Lung microvascular endothelial cell (primary cell): ENCODE results near the gene SLC47A2. TPM values are rescaled to one million over a fixed set of nuclear protein-coding genes. Genes with fewer than 3 reads are reported as not detected.
"Not testable (repeated sequence)": the region's sequence is repeated elsewhere in the genome, so short reads cannot be mapped to it uniquely, and the experiment has no call there.

Experiments used
- DNase-seq, 2 donors: peaks; one replicate each; pipeline versions ENCODE4 v3.0.0 to v3.0.0-alpha.2; 2010; ENCODE audit warnings: low read depth in 2 of 2
- total RNA-seq: library from RNA; depleted of rRNA; stranded (reverse); fragments of >200 nt; gene quantifications from 2 replicates; pipeline ENCODE4 v1.2.1, GENCODE V29; 2014

SLC47A2 gene
- total RNA-seq, 1 donor from 2014 or later = not detected

DNA sequence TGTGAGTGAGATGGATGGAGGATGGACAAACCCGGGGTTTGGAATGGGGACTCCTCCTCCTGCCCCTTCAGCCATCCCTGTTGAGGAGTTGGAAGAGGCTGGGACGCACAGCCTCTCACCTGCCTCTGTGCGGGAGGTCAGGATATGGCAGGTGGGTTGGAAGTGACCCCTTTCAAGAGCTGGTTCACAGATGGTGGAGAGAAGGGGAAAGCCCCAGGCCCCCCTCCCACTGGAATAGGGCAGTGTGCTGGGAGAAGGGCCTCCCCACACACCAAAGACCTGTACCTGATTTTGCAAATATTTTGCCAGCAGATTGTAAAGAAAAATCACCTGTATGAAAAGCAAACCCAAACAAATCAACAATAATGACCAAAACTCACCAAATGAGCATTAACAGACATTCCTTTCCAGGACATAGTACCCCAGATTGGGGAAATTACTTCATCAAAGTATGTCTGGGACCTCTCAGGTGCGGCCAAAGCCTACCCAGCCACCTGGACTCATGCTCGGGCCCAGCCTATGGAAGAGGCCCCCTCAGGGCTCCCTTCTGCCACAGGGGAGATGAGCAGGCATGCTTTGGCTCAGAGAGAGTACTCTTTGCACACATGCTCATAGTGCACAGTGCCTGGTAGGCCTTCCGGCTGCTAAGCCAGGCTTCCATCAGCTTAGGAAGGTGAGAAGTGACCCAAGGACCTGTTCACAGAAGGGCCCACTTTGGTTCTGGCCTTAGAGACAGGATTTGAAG lies 7.8 kb downstream of the SLC47A2 start:
- no peak for DNase-seq

DNA sequence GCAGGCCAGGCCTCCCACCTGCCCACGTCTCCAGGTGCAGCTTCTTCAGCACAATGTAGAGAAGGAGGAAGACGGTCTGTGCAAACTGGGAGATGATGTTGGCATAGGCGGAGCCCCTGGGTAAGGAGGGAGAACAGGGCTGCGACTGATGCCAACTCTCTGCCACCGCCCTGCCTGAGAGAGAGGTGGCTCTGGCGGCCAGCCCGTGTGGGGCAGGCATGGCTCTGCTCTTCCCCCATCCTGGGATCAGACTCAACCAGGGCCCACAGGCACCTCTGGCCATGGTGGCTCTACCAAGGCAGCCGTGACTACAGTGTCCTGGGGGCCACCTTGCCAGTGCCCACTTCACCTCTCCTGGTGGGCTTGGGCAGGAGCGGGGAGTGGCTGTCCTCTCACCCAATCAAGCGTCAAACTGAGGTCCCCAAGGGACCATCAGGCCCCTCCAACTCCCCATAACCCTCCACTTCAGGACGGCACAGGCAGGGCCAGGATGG lies 8.6 kb downstream of the SLC47A2 start:
- DNase-seq = no peak

DNA sequence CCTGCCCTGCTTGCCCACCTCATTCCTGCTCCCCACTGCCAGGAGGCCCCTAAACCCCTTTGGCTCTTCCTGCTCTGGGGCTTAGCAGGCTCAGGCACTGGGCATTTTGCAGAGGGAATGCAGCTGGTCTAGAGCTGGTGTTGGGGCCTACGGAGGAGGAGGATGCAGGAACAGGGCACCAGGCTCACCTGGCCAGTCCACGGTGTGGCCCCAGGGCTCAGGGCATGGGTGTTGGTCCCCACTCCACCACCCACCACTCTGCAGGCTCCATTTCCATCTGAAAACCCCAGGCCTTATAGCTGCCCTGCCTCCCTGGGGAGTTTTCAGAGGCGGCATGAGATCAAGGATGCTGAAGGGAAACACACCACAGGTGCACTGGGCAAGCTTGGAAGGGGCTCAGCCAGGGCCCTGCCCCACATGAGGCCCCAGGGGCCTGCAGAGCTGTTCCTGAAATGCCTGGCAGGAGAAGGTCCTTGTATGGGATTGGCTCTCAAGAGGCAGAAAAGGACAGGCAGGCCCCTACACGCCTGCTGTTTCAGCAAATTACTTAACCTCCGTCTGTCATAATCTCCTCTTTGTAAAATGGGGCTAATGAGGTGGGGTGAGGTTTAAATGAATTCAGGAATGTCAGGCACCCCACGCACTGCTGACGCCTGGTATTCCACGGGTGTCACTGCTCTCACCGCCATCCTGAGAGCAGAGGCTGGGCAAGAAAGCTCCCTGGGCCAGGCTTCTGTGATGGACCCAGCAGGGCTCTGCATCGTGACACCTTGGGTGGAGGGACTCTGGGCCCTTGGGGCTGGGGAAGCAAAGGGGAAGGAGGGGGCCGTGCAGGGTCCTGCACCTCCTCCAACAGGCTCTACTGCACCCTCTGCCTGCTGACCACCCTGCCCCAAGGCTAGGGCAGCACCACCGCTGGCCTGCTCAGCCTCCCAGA lies 9.3 kb downstream of the SLC47A2 start:
- DNase-seq = no peak

DNA sequence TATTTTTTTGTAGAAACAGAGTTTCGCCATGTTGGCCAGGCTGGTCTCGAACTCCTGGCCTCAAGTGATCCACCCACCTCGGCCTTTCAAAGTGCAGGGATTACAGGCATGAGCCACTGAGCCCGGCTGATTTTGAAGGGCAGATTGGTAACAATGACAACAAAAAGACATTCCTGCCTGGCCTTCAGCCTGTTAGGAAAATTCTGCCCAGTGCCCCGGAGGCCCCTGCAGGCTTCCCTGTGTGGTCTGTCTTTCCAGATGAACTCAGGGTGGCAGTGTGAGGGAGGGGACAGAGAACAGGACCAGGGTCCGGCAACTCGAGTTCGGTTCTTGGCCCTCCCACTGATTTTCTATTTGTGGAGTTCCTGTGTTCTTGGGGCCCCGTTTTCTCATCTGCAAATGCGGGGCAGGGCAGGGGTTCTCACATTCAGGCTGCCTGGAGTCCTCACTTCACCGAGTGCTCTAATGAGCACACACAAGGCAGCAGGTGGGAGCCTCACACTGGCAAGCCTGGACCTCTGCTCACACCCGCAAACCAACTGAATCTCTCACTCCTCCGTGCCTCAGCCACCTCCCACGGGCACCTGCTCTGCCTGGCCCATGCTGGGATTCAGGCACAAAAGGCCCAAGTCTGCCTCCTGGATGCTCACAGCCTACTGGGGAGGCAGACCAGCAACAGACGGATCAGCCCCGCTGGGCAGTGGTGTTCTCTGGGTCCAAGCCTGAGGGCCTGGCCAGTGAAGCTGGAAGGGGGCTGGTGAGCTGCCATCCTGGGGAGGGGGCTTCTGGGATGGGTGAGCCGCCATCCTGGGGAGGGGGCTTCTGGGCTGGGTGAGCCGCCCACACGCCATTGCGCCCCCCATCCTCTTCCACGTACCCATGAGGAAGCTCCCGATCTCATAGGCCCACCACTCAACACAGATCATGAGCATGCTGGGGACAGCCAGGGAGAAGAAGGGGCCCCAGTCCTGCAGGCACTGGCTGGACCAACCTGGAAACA lies 10.3 kb downstream of the SLC47A2 start:
- DNase-seq = no peak

DNA sequence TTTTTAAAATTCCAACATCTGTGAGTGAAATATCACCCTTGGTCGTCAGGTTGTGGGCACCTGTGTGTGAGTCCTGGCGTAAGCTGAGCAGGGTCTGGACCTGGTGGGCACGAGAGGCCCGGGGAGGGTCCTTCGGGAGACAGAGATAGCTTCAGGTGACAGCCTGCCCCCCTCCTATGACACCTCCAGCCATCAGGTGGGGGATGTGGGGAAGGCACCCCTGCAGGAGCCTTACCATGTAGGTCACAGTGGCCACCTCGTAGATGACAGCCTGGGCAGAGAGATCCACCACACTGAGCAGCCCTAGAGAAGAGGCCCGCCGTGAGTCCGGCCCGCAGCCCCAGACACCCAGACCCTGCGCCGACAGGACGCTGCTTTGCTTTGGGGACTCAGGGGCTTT lies 11.2 kb downstream of the SLC47A2 start:
- DNase-seq = no peak

DNA sequence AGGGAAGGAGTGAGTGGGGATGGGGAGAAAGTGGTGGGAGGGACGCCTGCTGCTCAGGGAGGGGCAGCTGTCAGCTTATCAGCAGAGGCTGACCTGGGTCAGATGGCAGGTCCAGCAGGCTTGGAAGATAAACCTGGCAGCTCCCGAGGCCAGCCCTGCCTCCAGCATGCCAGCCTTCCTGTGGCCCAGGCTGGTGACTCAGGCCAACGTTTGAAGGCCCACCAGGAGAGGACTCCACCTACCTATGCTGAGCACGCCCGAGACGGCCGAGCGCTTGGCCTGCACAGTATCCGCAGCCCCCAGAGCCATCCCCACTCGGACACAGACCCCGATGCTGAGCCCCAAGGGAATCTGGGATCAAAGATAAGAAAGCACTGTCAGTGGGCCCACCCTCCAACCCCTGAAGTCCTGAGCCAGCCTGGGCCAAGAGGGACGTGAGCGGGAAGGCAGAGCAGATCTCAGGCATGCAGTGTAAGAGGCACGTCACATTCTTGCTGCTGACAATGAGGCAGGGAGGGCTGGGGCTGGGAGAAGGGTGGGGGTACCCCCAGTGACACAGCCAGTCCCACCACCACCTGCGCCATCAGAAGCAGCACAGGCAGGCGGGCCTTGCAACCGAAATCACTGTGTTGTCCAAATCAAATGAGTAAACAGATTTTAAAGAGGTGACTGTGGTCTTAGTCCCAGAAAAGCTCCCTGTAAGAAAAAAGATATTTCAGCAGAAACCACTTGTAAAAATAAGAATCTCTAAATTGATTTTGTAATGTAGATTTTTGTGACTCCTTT lies 12.4 kb downstream of the SLC47A2 start:
- no peak for DNase-seq

DNA sequence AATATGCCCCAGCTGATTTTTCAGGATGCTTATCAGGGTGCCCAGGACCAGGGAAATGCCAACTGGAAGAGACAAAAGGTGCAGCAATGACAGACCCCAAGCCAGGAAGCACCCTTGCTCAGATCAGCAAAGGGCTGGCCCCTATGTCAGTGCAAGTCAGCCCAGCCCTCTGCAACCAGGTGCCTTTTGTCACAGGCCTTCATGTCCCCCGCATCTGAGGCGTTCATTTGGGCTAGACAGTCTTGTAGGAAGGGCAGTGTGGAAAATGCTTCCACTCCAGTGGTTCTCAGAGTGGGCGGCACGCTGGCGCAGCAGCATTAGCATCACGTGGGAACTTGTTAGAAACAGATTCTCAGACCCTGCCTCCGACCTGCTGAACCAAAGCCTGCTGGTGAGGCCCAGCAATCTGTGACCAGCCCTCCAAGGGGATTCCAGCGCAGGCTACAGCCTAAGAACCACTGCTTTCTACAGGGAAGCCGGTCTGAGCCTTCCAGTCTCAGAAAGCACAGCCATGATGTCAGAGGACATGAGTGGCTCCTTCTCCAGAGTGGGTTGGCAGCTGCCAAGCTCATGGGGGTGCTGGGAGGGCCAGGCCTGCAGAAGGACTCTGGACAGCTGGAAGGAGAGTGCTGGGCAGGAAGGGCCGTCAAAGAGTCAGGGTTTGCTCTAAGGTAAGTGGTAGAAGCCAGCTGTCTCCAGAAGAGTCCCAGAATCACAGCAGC lies 13.1 kb downstream of the SLC47A2 start:
- DNase-seq = no peak

GRCh38 chr17:19702217-19702641 lies 14.2 kb downstream of the SLC47A2 start:
- DNase-seq = no peak

DNA sequence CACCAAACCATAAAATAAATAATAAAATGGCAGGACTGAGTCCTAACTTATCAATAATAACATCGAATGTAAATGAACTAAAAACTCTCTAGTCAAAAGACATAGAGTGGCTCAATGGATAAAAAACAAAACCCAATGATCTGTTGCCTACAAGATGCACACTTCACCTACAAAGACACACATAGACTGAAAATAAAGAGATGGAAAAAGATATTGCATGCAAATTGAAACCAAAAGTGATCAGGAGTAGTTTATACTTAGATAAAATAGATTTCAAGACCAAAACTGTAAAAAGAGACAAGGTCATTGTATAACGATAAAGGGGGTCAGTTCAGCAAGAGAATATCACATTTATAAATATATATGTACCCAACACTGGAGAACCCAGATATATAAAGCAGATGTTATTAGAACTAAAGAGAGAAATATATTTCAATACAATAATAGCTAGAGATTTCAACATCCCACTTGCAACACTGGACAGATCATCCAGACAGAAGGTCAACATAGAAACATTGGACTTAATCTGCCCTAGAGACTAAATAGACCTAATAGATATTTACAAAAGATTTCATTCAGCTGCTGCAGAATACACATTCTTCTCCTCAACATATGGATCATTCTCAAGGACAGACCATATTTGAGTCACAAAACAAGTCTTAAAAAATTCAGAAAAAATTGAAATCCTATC lies 29.8 kb downstream of the SLC47A2 start:
- DNase-seq = no peak

DNA sequence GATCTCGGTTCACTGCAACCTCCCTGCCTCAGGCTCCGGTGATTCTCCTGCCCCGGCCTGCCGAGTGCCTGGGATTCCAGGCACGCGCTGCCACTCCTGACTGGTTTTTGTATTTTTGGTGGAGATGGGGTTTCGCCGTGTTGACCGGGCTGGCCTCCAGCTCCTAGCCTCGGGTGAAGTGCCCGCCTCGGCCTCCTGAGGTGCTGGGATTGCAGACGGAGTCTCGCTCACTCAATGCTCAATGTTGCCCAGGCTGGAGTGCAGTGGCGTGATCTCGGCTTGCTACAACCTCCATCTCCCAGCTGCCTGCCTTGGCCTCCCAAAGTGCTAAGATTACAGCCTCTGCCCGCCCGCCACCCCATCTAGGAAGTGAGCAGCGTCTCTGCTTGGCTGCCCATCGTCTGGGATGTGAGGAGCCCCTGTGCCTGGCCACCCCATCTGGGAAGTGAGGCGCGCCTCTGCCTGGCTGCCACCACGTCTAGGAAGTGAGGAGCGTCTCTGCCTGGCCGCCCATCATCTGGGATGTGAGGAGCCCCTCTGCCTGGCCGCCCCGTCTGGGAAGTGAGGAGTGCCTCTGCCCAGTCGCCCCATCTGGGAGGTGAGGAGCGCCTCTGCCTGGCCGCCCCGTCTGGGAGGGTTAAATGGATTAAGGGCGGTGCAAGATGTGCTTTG lies 31.3 kb downstream of the SLC47A2 start:
- not testable (repeated sequence) for DNase-seq

DNA sequence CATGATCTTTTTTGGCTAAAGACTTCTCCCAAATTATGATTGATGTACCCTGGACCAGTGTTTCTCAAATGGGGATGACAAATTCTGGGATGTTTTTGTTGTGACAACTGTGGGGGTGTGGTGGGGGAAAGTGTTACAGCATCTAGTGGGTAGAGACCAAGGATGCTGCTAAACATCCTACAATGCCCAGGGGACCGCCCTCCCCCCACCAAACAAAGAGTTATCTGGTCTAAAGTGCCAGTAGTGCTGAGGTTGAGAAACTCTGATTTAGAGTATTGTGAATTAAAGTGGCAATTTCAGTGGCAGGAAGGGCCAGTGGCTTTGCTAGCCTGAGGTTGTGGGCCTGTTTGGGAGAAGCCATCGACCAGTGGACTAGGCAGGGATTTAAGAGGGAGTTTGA lies 33.3 kb downstream of the SLC47A2 start:
- no peak for DNase-seq

GRCh38 chr17:19678581-19679453 lies 37.6 kb downstream of the SLC47A2 start:
- DNase-seq = no peak

- no peak for DNase-seq
Observed at GRCh38 chr17:19677736-19678379, 38.5 kb downstream of the SLC47A2 start.

- DNase-seq = no peak
Observed at GRCh38 chr17:19676896-19677295, 39.5 kb downstream of the SLC47A2 start.

DNA sequence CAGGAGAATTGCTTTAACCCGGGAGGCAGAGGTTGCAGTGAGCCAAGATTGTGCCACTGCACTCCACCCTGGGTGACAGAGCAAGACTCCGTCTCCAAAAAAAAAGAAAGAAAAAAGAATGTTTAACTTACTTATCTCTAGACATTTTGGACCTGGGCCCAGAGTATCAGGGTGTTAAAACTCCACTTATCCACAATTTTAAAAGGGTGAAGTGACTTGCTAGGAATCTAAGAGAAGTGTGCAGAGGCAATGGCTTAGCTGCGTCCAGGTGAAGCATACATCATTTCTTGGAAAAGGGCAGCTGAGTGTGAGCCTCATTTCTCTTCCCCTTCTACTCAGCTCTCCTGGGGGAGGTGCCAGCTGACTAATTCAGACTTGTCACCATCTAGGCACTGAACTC lies 42.8 kb downstream of the SLC47A2 start:
- DNase-seq = no peak

- DNase-seq = no peak
Observed at GRCh38 chr17:19672009-19672750, 44.2 kb downstream of the SLC47A2 start.
